CD4-positive, alpha-beta T cell treated with Interleukin-6 for 4 hours (primary cell): Measurements from ENCODE around the gene IMMP2L.
"Not testable (repeated sequence)": the region's sequence is repeated elsewhere in the genome, so short reads cannot be mapped to it uniquely, and the experiment has no call there.

ENCODE experiments used
- DNase-seq: peaks from one replicate; pipeline ENCODE4 v3.0.0-alpha.2; 2020; ENCODE audit warnings: mixed read lengths

Gene IMMP2L

DNA sequence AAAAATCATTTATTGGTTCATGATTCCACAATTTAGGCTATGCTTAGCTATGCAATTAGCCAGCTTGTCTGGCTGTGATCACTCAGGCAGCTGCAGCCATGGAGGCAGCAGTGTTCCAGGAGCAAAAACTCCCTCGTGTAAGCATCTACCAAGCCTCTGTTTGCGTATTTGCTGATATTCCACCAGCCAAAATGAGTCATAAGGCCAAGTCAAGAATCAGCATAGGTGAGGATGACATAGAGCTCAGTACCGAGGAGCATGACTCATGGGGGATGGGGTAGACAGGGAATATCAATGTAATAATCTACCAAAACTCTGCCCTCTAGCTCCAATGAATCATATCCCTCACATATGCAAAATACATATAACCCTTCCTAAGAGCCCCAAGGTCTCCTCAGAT is 63.3 kb downstream of the IMMP2L start:
- no peak for DNase-seq

DNA sequence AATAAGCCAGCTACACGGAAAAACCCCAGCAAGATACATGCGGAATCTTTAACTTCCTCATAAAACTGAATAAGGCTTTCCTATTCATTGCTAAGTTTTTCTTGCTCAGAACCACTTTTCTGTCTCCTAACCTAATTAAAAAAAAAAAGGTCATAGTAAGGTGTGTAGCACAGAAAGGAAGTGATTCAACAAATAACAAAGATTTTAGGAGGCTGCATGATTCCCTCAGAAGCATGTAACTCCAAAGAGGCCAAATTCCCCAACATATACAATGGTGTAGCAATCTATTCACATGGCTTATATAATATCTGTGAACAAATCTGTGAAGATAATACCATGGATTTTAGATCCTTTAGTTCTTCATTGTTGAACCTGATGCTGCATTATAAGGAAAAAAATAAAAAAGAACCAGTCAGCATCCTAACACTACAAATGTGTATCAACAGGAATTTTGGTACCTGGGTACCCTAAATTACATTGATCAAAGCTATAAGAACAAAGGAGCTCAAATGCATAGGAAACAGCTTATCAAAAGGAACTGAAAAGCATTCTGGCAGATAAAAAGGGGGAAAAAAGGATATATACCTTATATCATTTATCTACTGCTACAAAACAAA is 63.8 kb downstream of the IMMP2L start:
- no peak for DNase-seq

DNA sequence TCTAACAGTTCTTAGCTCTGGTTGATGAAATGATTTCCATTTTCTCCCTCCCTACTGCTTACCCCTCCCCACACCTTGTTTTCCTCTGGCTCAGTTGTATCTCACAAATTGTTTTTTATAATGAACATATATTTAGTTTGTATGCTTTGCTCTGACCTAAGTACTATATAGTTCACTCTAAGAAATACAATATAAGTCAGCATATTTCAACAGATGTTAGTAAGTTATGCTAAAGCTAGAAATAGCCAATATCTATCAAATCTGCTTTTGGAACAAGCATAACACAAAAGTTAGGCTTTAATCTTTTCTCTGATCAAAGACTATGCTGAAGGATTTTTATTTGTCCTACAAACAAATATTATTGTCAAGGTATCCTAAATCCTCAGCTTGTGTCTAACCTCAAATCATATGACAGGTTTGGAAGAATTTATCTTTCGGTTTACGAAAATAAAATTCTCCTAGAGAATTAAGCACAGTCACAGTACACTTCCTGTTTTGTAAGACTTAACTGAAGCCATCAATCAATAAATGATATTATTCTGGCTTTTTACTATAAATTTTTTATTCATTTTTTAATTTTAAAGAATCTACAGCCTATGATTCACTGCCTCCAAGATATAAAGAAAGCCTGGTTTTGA is 67.0 kb downstream of the IMMP2L start:
- no peak for DNase-seq

DNA sequence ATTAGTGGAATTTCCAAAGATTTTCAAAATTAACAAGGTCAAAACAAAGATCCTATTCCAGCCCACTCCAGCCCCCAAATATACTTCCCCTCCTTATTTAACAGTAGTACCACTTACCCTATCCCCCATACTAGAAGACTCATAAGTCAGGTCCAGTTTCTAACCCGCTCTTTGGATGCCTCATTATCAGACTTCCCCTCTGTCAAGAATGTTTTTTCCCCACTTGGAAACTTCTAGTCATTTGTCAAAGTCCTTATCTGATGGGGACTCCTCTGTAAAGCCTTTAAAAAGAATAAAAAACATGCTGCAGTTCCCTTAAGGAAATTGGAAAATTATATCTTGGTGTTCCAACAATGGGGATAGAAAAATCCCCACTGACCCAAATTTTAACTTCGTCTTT is 70.1 kb downstream of the IMMP2L start:
- no peak for DNase-seq

DNA sequence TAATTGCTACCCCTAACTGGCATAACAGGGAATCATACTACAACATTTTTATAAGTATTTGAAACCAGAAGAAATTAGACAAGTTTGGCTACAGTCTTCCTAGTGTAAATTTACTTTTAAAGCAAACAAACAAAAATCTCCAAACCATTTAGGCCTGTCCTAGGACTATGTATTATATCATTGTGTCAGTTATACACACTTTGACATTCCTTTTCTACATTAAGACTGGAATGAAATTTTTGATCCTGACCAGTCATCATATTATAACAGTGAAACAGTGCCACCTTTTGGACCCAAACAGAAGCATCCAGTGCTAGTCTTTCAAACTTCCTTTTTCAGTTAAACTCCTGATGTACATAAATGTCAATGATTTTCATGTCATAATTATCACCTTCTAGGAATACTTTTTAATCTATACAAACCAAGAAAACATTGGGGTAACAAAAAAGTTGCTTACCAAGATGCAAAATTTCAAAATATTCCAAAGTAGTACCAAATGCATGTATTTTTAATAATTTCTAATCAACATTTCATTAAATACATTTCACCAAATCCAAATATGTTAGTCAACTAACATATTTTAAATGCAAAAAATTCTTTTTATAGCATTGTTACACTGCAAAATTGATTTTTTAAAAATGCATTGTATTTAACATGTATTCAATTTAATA is 75.7 kb downstream of the IMMP2L start:
- peak; percentile 9 for DNase-seq

DNA sequence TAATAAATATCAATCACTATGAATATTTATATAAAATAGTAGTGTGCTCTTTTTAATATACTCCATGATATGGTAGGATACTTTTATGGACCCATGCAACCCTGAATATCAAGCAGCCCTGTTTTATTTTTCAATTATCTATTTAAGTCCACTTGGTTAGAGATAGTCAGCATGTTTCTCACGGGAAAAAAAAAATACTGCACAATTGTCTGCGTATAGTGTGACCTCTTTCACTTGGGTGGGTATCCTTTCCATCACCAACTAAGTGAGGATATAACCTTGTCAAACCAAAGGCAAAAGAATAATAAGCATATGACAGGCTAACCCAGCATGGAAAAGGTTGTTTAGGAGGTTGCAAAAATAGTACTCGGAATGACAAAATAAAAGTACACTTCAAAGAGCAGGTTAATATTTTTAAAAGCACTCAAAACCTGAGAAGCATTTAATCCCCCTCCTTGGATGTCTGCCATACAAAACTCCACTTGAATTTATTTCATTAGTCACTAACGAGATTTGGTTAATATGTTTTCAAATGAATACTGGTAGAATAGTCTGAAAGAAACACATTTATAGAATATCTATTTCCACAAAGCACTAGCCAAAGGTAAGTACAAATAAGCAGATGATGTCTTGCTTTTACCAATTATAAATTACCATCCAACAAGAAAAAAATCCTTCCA is 76.5 kb downstream of the IMMP2L start:
- no peak for DNase-seq

DNA sequence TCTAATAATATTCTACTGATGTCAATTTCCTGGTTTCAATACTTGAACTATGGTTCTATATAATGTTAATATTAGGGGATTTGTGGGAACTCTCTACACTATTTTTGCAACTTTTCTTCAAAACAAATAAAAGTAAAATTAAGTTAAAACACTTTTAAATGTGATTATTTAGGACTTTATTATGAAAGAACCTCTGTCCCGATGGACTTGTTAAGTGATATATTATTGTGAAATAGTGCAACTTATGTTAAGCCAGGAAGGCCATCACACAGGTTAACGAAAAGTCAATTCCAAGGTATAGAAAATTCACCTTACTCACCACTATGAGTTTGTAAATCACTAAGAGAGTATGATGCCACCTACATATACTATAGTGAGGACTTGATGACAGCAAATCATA is 79.2 kb downstream of the IMMP2L start:
- DNase-seq = no peak

DNA sequence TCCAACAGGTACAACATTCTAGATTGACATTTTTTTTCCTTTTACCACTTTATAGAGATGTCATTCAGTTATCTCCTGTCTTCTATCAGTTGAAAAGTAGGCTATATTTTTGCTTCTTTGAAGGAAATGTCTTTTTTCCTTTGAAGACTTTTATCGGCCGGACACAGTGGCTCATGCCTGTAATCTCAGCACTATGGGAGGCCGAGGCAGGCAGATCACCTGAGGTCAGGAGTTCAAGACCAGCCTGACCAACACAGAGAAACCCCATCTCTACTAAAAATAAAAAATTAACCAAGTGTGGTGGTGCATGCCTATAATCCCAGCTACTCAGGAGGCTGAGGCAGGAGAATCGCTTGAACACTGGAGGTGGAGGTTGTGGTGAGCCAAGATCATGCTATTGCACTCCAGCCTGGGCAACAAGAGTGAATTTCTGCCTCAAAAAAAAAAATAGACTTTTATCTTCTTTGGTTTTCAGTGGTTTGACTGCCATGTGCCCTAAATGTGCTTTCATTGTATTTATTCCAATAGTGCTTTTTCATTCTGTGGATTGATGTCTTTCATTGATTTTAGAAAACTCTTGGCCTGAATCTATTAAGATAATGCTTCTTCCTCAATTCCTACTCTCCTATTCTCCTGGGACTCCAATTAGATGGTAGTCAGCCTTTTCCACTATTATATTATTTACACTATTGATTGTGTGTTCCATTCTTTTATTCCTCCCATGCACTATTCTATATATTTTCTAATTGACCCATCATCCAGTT is 84.6 kb downstream of the IMMP2L start:
- no peak for DNase-seq

DNA sequence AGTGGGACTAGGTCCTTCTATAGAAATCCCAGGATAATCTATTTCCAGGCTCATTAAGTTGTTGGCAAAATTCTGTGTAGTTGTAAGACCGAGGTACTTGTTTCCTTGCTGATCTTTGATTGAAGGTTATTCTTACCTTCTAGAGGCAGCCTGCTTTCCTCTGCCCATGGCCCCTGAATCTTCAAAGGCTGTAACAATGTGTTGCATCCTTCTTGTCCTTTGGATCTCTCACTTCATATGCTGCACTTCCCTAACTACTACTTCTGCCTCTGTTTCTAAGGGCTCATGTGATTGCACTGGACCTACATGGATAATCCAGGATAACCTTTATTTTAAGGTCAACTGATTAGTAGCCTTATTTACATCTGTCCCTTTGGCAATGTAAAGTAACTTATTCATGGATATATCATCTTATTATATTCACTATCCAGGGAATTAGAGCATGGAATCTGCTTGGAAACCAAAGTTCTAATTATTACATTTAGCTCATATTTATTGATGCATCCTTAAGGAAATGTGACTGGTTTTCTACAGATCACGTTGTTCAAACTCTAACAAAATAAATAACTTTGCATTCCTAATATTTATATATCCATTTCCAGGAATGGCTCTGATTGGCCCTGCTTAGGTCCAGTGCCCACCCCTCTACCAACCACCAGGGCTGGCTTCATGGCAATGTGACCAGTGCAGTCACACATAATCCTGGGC is 85.6 kb downstream of the IMMP2L start:
- DNase-seq = no peak

DNA sequence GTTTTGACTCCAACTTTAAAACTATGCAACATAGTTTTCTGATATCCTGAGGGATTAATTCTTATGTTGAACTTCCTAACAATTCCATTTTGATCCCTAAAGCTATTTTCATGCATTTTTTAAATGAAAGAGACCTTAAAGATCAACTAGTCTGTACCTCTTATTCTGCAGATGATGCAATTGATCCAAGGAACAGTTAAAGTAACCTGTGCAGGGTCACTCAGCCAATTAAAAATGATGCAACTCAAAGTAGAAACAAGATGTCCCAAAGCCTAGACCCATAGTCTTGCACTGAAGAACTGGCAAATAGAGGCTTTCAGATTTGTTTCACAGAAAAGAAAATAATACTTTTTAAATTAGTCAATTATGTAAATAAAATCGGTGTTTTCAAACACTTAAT is 86.3 kb downstream of the IMMP2L start:
- no peak for DNase-seq

DNA sequence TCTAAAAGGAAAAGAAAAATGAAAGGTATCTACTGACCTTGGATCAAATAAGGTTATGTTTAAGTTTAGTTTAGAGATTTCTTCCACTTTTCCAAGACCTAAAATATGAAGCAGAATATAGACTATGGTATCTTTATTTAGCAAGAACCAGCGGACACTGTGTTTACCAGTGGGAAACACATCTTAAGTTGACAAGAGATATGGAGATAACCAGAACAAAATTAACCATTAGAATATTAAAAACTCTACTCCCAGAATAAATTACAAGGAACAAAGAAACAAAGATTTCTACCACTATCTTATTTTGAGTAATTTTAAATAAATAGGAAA is 86.9 kb downstream of the IMMP2L start:
- no peak for DNase-seq

DNA sequence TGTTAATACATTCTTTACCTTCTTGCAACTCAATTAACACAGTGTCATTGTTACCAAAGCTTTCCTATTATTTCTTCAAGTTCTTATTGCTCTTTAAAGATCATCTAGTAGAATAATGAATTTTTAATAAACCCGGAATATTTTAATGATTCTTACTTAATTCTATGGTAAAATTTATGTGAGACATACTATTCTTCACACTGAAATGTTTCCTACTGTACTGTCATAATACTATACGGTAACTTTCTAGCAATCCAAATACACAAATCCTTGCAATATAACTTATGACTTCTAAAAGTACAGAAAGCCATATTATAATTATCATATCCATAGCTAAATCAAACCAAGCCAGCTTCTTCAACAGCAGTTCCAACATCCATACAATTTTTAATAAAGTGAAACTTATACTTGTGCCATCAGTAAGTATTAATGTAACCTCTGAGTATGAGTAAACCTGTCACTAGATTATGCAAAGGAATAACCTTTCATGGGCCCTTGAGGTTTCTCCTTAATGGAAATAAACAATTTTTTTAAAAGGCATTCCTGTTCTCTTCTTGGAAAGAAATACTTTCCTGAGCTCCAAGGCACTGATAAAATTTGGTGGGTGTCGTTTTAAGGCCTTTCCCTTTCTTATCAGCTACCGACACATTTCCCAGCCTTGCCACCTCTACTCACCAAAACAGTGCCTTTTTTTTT is 87.4 kb downstream of the IMMP2L start:
- DNase-seq = no peak

DNA sequence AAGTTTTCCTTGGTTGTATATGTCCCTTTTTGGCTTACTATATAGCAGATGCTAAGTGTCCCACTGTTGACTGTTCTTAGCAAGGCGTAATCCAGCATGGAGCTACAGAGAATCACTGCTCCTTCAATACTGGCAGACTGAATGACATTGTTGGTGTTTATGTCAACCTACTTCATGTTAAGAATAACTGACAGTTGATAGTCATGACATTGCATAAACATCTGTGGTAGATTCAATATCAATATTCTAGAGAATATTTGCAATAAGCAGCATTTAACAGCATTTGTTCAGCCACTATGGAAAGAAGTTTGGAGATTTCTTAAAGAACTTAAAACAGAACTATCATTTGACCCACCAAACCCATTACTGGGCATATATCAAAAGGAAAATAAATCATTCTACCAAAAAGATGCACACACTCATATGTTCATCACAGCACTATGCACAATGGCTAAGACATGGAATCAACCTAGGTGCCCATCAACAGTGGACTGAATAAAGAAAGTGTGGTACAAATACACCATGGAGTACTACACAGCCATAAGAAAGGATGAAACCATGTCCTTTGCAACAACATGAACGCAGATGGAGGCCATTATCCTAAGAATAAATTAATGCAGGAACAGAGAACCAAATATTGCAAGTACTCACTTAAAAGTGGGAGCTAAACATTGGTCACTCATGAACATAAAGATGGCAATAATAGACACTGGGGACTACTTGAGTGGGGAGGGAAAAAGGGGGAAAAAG is 88.7 kb downstream of the IMMP2L start:
- DNase-seq = no peak

DNA sequence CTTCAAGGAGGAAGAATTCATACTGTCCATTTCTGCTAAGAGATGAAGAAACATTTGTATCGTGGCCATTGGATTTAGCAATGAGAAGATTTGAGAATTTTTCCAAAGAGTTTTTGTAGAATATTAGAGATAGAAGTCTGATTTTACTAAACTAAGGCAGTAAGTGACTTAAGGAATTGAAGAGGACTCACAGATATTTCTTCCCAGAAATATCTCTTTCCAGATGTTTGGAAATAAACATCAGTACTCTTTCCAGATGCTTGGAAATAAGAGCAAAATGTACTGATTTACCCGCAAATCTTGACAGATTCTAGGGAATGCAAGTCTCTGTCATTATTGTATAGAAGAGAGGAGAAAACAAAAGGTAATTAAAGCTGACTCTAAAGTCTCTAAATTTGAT is 91.3 kb downstream of the IMMP2L start:
- DNase-seq = no peak

DNA sequence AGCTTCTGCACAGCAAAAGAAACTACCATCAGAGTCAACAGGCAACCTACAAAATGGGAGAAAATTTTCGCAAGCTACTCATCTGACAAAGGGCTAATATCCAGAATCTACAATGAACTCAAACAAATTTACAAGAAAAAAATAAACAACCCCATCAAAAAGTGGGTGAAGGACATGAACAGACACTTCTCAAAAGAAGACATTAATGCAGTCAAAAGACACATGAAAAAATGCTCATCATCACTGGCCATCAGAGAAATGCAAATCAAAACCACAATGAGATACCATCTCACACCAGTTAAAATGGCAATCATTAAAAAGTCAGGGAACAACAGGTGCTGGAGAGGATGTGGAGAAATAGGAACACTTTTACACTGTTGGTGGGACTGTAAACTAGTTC is 92.4 kb downstream of the IMMP2L start:
- DNase-seq = not testable (repeated sequence)

DNA sequence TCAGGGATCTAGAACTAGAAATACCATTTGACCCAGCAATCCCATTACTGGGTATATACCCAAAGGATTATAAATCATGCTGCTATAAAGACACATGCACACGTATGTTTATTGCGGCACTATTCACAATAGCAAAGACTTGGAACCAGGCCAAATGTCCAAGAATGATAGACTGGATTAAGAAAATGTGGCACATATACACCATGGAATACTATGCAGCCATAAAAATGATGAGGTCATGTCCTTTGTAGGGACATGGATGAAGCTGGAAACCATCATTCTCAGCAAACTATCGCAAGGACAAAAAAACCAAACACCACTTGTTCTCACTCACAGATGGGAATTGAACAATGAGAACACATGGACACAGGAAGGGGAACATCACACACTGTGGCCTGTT is 96.5 kb downstream of the IMMP2L start:
- DNase-seq = not testable (repeated sequence)

DNA sequence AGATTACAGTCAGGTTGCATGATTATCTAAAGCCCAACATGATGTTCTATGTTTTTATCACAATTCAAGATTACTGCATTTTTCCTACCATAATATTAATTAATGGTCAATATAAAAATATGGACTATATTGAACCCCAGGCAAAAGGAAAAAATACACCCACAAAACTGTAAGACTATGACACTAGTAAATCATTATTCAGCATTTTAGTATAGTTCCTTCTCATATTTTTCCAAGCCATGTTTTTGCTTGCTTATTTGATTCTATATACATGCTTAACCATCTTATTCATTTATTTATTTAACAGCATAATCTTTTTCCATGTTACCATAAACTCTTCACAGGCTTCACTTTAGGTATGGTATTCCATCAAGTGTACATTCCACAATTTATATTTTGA is 101.6 kb downstream of the IMMP2L start:
- no peak for DNase-seq

DNA sequence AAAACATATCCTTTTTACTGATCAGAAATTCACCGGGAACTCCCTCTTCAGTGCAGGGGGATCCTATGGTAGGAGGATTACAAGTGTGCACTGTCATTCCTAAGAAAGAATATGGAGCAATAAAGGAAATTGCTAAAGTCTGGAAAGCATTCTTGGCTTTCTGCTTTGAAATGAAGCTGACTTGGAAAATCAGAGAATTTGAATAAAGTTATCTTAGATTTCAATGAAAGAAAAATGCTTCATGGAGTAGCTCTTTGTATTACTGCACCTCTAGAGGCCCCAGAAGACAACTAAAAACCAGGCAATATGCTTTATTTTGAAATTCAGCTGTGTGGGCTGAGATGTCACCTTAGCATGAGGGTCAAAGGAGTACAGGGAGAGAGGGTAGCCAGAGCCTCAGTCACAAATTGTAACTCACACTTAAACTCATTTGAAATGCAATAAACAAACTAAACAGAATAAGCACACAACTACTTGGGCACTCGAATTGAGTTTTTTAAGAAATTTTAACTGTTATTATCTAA is 102.5 kb downstream of the IMMP2L start:
- no peak for DNase-seq

DNA sequence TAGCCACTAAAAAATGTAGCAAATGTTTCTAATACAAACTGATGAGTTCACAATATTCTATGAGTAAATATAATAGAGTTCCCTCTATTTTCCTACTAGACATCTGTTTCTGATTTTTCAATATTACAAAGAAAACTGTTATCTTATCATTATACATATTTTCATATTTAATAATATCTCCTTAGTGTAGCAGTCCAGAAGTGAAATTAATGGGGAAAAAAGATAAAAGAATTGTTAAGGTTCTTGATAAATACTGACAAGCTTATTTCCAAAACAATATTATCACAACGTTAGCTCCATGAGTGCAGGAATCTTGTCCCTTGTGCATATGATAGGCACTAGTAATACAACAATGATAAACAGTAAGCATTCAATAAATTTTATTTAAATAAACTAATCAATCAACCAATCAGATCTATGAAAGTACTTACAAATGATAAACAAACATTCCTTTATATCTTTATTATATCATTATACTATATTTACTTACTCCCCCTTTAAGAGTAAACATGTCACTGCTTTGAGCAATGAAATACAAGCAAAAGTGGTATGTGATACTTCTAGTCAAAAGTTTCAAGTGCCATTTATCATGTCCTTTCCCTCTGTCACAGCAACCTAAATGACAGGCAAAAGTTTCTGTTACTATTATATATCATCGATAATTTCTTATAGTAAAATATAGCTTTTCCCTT is 103.1 kb downstream of the IMMP2L start:
- DNase-seq = no peak

DNA sequence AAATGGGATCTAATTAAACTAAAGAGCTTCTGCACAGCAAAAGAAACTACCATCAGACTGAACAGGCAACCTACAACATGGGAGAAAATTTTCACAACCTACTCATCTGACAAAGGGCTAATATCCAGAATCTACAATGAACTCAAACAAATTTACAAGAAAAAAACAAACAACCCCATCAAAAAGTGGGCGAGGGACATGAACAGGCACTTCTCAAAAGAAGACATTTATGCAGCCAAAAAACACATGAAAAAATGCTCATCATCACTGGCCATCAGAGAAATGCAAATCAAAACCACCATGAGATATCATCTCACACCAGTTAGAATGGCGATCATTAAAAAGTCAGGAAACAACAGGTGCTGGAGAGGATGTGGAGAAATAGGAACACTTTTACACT is 111.6 kb downstream of the IMMP2L start:
- not testable (repeated sequence) for DNase-seq
